ENCODE measurements around the gene KPTN. TPM values are rescaled to one million over a fixed set of nuclear protein-coding genes. Genes with fewer than 3 reads are reported as not detected.

The KPTN gene
- total RNA-seq, 2 donors from 2014 or later = 14.7 to 22.9 TPM

DNA sequence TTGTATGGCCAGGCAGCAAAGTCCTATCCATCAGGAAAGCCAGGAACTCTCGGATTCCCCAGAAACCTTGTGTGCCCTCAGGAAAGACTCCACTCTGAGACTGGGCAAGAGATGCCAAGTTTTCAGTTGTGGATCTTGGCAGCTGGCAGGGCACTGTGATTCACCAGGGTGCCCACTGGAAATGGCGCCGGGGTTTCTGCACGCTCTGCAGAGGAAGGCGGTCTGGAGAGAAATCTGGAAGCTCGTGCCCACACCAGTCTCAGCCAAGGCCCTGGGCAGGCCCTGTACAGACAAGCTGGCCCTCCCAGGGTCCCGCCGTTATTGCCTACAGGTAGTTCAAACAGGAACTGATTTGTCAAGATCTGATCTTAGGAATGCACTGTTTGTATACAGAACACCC lies 26.0 kb upstream of the KPTN start:
- WGBS, 2 experiments (ENCODE audit: insufficient coverage in 1 of 2, insufficient read length in 1 of 2) = 90 to 92% methylated on average over 3 to 8 of the region's 8 CpGs
- H3K4me3 ChIP-seq (ENCODE audit: low read length) = no peak overlapping the region
- H3K4me1 Mint-ChIP-seq = peaks cover 27% of the 10 kb centered on the region
- H3K27ac Mint-ChIP-seq = peak overlapping the region; percentile 10
- H3K9me3 Mint-ChIP-seq = no peaks in the 10 kb centered on the region
- no peaks in the 10 kb centered on the region for H3K27me3 ChIP-seq (ENCODE audit: control insufficient read depth, insufficient read depth, low read length, poor library complexity, severe bottlenecking)
- no peaks in the 10 kb centered on the region for H3K9me3 ChIP-seq (ENCODE audit: control insufficient read depth, low read length)
- no peaks in the 10 kb centered on the region for H3K36me3 Mint-ChIP-seq (ENCODE audit: low read depth)
- H3K4me1 ChIP-seq (ENCODE audit: control insufficient read depth, insufficient read depth, low read length) = no peaks in the 10 kb centered on the region
- no peak for DNase-seq
- H3K27me3 Mint-ChIP-seq (ENCODE audit: insufficient read depth) = no peaks in the 10 kb centered on the region
- TF ChIP-seq CTCF (conservative IDR thresholded peaks at IDR 0.05) = no peak
- H3K27ac ChIP-seq (ENCODE audit: low read depth, low read length) = no peak overlapping the region
- no peak overlapping the region for H3K4me3 Mint-ChIP-seq
- no peak overlapping the region for H3K9ac ChIP-seq (ENCODE audit: extremely low read depth, low read length, poor library complexity, severe bottlenecking)
- peaks cover 11% of the 10 kb centered on the region for H3K36me3 ChIP-seq (ENCODE audit: control insufficient read depth, insufficient read depth, low read length)

DNA sequence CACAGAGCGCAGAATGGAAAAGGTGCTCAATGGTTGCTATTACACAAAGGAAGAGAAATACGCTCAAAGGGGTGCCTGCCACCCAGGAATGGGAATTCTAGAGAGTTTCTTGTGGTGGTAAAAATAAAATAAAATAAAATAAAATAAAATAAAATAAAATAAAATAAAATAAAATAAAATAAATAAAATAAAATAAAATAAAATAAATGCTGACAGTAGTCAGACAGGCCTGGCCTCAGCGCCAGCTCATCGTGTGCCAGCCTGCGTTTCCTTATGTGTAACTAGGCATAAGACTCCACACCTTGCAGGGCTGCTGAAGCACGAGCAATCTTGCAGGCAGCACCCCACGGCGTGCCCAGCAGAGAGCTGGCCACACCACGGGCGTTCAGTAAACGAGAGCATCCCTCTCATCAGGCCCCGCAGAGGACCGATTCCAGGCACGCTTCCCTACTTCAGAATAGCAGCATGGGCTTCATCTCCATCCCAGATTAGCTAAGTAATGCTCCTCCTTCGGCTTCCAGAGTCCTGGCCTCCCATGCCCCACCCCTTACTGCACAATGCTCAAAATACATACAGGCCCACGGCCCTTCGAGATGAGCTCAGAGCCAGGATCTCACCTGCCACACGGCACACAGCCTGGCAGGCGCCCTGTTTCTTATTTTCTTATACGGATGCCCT lies 25.3 kb upstream of the KPTN start:
- H3K9ac ChIP-seq (ENCODE audit: extremely low read depth, low read length, poor library complexity, severe bottlenecking) = no peak overlapping the region
- H3K9me3 Mint-ChIP-seq = no peaks in the 10 kb centered on the region
- H3K27ac Mint-ChIP-seq = no peak overlapping the region

DNA sequence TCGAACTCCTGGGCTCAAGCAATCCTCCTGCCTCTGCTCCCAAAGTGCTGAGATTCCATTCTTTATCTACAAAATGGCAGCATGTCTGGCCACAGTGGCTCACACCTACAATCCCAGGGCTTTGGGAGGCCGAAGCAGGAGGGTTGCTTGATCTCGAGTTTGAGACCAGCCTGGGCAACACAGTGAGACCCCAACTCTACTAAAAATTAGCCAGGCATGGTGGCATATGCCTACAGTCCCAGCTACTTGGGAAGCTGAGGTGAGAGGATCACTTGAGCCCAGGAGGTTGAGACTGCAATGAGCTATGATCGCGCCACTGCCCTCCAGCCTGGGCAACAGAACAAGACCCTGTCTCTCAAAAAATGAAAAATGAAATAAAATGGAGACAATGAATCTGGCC lies 24.7 kb upstream of the KPTN start:
- 95 to 100% methylated on average over 5 of the region's 5 CpGs for WGBS, 2 experiments (ENCODE audit: insufficient coverage in 1 of 2, insufficient read length in 1 of 2)

More for the DNA sequence above, 25.3 kb upstream of the KPTN start:
- Histone ChIP-seq H3K27me3 (ENCODE audit: control insufficient read depth, insufficient read depth, low read length, poor library complexity, severe bottlenecking) (no peaks in the 10 kb centered on the region), H3K27ac (ENCODE audit: low read depth, low read length) (no peak overlapping the region), H3K36me3 (ENCODE audit: control insufficient read depth, insufficient read depth, low read length) (peaks cover 11% of the 10 kb centered on the region), H3K4me3 (ENCODE audit: low read length) (no peak overlapping the region), H3K9me3 (ENCODE audit: control insufficient read depth, low read length) (no peaks in the 10 kb centered on the region), H3K4me1 (ENCODE audit: control insufficient read depth, insufficient read depth, low read length) (no peaks in the 10 kb centered on the region)
- DNase-seq = no peak
- 92 to 95% methylated on average over 19 to 20 of the region's 20 CpGs for WGBS, 2 experiments (ENCODE audit: insufficient coverage in 1 of 2, insufficient read length in 1 of 2)
- no peaks in the 10 kb centered on the region for H3K27me3 Mint-ChIP-seq (ENCODE audit: insufficient read depth)
- H3K36me3 Mint-ChIP-seq (ENCODE audit: low read depth) = no peaks in the 10 kb centered on the region
- TF ChIP-seq CTCF (conservative IDR thresholded peaks at IDR 0.05) = no peak
- H3K4me3 Mint-ChIP-seq = no peak overlapping the region
- H3K4me1 Mint-ChIP-seq = peaks cover 24% of the 10 kb centered on the region

More for the DNA sequence above, 24.7 kb upstream of the KPTN start:
- no peak for TF ChIP-seq CTCF (conservative IDR thresholded peaks at IDR 0.05)
- Histone ChIP-seq H3K9ac (ENCODE audit: extremely low read depth, low read length, poor library complexity, severe bottlenecking) (no peak overlapping the region), H3K27me3 (ENCODE audit: control insufficient read depth, insufficient read depth, low read length, poor library complexity, severe bottlenecking) (no peaks in the 10 kb centered on the region), H3K9me3 (ENCODE audit: control insufficient read depth, low read length) (no peaks in the 10 kb centered on the region), H3K4me3 (ENCODE audit: low read length) (no peak overlapping the region), H3K4me1 (ENCODE audit: control insufficient read depth, insufficient read depth, low read length) (no peaks in the 10 kb centered on the region), H3K36me3 (ENCODE audit: control insufficient read depth, insufficient read depth, low read length) (peaks cover 14% of the 10 kb centered on the region), H3K27ac (ENCODE audit: low read depth, low read length) (no peak overlapping the region)
- Mint-ChIP-seq H3K27me3 (ENCODE audit: insufficient read depth) (no peaks in the 10 kb centered on the region), H3K4me3 (no peak overlapping the region), H3K36me3 (ENCODE audit: low read depth) (peaks cover under 1% of the 10 kb centered on the region), H3K4me1 (peaks cover 19% of the 10 kb centered on the region), H3K27ac (no peak overlapping the region), H3K9me3 (no peaks in the 10 kb centered on the region)
- no peak for DNase-seq
